ENCODE results near the gene GTF2H2C_2.
"Not testable (repeated sequence)": the region's sequence is repeated elsewhere in the genome, so short reads cannot be mapped to it uniquely, and the experiment has no call there.

Gene GTF2H2C_2

DNA sequence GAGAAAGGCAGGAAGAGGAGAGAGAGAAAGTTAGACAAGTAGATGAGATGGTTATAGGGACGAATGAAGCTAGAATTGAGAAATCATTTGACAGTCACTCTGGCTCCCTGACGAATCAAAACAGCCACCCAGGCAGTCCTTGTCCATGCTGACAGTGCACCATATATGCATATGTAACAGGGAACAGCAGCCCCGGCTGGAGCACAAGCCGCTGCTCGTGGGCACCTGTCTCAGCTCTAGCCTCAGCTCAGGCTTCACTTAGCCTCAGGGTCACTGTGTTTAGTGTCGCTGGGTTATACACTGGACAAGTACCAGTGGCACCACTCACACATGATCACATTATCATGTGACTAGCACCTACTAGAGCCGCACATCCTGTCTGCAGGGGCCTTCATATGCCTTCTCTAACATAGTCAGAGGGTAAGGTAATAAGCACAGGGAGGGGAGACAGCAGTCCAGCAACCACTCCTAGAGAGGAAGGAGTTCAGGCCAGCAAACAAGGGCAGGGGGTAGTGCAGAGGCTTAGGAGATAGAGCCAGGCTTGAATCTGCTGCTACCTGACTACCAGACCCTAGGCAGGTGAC is 54.9 kb downstream of the GTF2H2C_2 start:
- H3K18ac ChIP-seq (ENCODE audit: low read depth, low read length); CTCF ChIA-PET; H2BK120ac ChIP-seq (ENCODE audit: low read depth, low read length); H3K27me3 ChIP-seq (ENCODE audit: control insufficient read depth, insufficient read depth, low read length); H3K4ac ChIP-seq (ENCODE audit: low read depth, low read length); H3K56ac ChIP-seq (ENCODE audit: extremely low read depth, insufficient read depth, low read length); H2AK5ac ChIP-seq (ENCODE audit: low read depth, low read length); H3K9me3 ChIP-seq (ENCODE audit: control insufficient read depth, insufficient read depth, low read length); H3K4me2 ChIP-seq (ENCODE audit: low read depth, low read length); H3K14ac ChIP-seq (replicated peaks; ENCODE audit: low read depth, low read length); H3K4me1 ChIP-seq (ENCODE audit: control insufficient read depth, insufficient read depth, low read length); H3K36me3 ChIP-seq (ENCODE audit: control insufficient read depth, insufficient read depth, low read length); H2AFZ ChIP-seq (replicated peaks; ENCODE audit: low read length, poor library complexity); BruUV-seq (replicated peaks); H3K79me1 ChIP-seq (ENCODE audit: low read depth in 1 of 2, low read length in 2 of 2); H3K27ac ChIP-seq (ENCODE audit: insufficient read depth, low read length); DNase-seq; H4K91ac ChIP-seq (ENCODE audit: insufficient read depth, low read depth, low read length); H3K9me1 ChIP-seq (ENCODE audit: insufficient read depth, low read length); H2BK15ac ChIP-seq (ENCODE audit: low read depth, low read length); H4K8ac ChIP-seq (ENCODE audit: low read depth in 2 of 2, low read length in 2 of 2); H4K20me1 ChIP-seq (ENCODE audit: insufficient read depth, low read length); intact Hi-C loops (cut with micrococcal nuclease); H2BK20ac ChIP-seq (ENCODE audit: low read depth, low read length); H3K4me3 ChIP-seq (ENCODE audit: insufficient read depth, low read depth, low read length); in situ Hi-C loops (cut with MboI; ENCODE audit: low sequenced_read_pairs); H3K23ac ChIP-seq (ENCODE audit: low read depth, low read length); dilution Hi-C loops (cut with HindIII; ENCODE audit: low sequenced_read_pairs, unreplicated experiment); POLR2A ChIA-PET (ENCODE audit: unreplicated experiment); H4K5ac ChIP-seq (ENCODE audit: low read depth, low read length); H2AK9ac ChIP-seq (replicated peaks; ENCODE audit: low read depth, low read length, poor library complexity); H2BK5ac ChIP-seq (ENCODE audit: low read depth, low read length, poor library complexity, severe bottlenecking); H3K9ac ChIP-seq (ENCODE audit: low read depth, low read length): not testable (repeated sequence)
- peak; percentile 54 for ATAC-seq (ENCODE audit: low read depth)
- WGBS, 2 experiments (ENCODE audit: extremely low coverage in 2 of 2, insufficient read length in 1 of 2), result no CpG with 5 or more reads among the region's 7 CpGs
